Vagina (tissue), 2 donors: ENCODE measurements around the gene GRM8. TPM values are rescaled to one million over a fixed set of nuclear protein-coding genes. Genes with fewer than 3 reads are reported as not detected.

ENCODE experiments used
- DNase-seq, 2 donors: peaks; one replicate each; pipeline ENCODE4 v3.0.0-alpha.2; 2017; ENCODE audit errors: extremely low spot score in 2 of 2
- H3K27ac ChIP-seq: fragments of 200-600 bp; sonication (generic); one replicate; pipeline ENCODE4 v1.5.1; 2019
- H3K27me3 ChIP-seq: fragments of 200-600 bp; sonication (generic); one replicate; pipeline ENCODE4 v1.5.1; 2019
- H3K36me3 ChIP-seq, 2 donors: fragments of 200-600 bp; sonication (generic); one replicate each; pipeline ENCODE4 v1.5.1; 2017 to 2019
- H3K4me1 ChIP-seq: fragments of 200-600 bp; sonication (generic); one replicate; pipeline ENCODE4 v1.5.1; 2019
- H3K4me3 ChIP-seq, 2 donors: fragments of 200-600 bp; sonication (generic); 1 replicate in 1 of 2; 2 replicates in 1 of 2; pipeline ENCODE4 v1.5.1; 2016 to 2019
- H3K9me3 ChIP-seq: fragments of 200-600 bp; sonication (generic); one replicate; pipeline ENCODE4 v1.5.1; 2019
- POLR2A ChIP-seq, 2 donors: fragments of 450-650 bp; IDR thresholded peaks; one replicate each; pipeline ENCODE4 v1.6.1; 2017; ENCODE audit warnings: antibody characterized with exemption in 2 of 2, mild to moderate bottlenecking in 2 of 2, moderate library complexity in 2 of 2
- POLR2AphosphoS5 ChIP-seq, 2 donors: sonication (generic); formaldehyde crosslinking; IDR thresholded peaks; one replicate each; pipeline ENCODE4 v1.9.0; 2017; ENCODE audit warnings: antibody characterized with exemption in 2 of 2, mild to moderate bottlenecking in 2 of 2, low read depth in 1 of 2; ENCODE audit not compliant: insufficient read depth in 1 of 2
- intact Hi-C: fragments of 100-400 bp; cut with DNase I; formaldehyde crosslinking; loops from one replicate; pipeline ENCODE4 v1.15.1; 2023
- total RNA-seq: library from RNA; depleted of rRNA; stranded (reverse); fragments of >200 nt; gene quantifications from one replicate; pipeline ENCODE4 v1.2.3, GENCODE V29; 2016
- TF ChIP-seq, protein P1 (sequence below), 3 experiments: fragments of 450-650 bp in 2 of 3; fragments of 200-600 bp in 1 of 3; sonication (generic) in 1 of 3; IDR thresholded peaks; one replicate each; pipeline ENCODE4 v1.5.1; 2017 to 2019; ENCODE audit warnings: antibody characterized with exemption in 3 of 3, mild to moderate bottlenecking in 2 of 3, moderate library complexity in 2 of 3

Gene GRM8
- total RNA-seq, 1 donor from 2014 or later, result not detected

DNA sequence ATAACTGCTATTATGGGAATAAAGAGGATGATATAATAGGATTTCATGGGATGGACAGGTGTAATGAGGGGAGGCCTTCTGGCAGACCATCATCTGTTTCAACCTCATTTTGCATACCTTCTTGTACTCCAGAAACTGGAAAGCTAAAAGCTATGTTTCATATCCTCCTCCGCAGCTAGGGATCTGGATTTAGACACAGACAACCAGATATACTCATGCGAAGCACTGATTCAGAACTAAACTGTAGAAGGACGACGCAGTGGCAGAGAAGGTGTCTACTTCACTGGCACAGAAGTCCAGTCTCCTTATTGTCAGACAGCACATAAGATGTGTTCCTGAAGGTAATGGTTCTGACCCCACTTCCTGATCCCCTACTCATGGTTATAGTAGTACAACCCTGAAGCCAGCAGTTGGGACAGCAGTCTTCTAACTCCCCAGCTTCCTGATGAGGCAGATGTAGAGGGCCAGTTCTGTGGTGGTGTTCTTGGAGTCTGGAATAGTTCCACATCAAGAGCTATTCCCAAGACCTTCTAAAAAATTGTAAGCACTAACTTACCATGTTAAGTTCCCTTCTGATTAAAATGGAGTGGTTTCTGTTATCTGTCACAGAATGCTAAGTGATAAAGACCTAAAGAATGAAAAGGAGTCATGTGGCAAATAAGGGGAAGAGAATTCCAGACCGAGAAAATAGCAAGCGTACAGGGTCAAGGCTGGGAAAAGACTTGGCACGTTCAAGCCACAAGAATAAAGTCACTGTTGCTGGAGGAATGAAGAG, 550.3 kb downstream of the GRM8 start:
- intact Hi-C loops, result no loop called here
- Histone ChIP-seq H3K9me3 (no peaks in the 10 kb centered on the region), H3K4me3 (no peak overlapping the region), H3K4me1 (no peaks in the 10 kb centered on the region), H3K27me3 (no peaks in the 10 kb centered on the region), H3K36me3 (no peaks in the 10 kb centered on the region), H3K27ac (no peak overlapping the region)
- TF ChIP-seq POLR2AphosphoS5 (IDR thresholded peaks at IDR 0.05; ENCODE audit: insufficient read depth in 1 of 2, low read depth in 1 of 2) (no peak), POLR2A (IDR thresholded peaks at IDR 0.05) (no peak)
- TF ChIP-seq, protein P1, sequence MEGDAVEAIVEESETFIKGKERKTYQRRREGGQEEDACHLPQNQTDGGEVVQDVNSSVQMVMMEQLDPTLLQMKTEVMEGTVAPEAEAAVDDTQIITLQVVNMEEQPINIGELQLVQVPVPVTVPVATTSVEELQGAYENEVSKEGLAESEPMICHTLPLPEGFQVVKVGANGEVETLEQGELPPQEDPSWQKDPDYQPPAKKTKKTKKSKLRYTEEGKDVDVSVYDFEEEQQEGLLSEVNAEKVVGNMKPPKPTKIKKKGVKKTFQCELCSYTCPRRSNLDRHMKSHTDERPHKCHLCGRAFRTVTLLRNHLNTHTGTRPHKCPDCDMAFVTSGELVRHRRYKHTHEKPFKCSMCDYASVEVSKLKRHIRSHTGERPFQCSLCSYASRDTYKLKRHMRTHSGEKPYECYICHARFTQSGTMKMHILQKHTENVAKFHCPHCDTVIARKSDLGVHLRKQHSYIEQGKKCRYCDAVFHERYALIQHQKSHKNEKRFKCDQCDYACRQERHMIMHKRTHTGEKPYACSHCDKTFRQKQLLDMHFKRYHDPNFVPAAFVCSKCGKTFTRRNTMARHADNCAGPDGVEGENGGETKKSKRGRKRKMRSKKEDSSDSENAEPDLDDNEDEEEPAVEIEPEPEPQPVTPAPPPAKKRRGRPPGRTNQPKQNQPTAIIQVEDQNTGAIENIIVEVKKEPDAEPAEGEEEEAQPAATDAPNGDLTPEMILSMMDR (IDR thresholded peaks at IDR 0.05), result no peak
- DNase-seq, result no peak

DNA sequence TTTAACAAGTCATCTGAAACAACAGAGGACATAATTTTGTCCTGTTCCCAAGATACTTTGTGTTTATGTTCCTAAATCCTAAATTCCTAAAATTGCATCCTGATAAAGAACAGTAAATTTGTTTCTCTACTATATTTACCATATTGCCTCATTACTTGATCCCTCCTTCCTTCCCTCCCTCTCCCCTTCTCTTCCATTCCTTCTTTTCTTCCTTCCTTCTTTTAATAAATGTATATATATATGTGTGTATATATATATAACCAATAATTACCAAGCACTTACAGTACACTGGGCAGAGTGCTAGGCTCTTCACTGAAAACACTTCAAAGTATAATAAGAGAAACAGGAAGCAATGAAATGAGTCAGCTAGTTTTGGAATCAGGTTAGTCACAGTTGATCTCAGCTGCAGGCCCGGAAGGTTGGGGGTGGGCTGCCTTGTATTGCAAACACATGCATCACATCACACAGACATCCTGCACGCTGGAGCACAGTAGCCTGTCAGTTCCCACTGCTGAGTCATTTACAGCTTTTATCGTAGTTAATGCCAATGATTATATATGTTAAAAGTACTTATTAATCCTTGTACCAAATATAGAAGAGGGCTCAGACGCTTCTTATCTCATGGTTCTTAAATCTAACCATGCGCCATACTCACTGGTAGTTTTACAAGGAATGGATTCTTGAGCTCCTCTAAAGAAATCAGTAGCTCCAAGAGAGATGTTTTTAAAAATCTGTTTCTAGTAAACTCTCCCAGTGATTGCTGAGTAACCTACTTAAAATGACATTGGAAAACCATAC, 551.7 kb downstream of the GRM8 start:
- Histone ChIP-seq H3K9me3 (no peaks in the 10 kb centered on the region), H3K4me3 (no peak overlapping the region), H3K27me3 (no peaks in the 10 kb centered on the region), H3K36me3 (no peaks in the 10 kb centered on the region), H3K4me1 (no peaks in the 10 kb centered on the region), H3K27ac (no peak overlapping the region)
- intact Hi-C loops, result no loop called here
- no peak for DNase-seq
- TF ChIP-seq, protein P1 (IDR thresholded peaks at IDR 0.05), result no peak
- TF ChIP-seq POLR2A (IDR thresholded peaks at IDR 0.05) (no peak), POLR2AphosphoS5 (IDR thresholded peaks at IDR 0.05; ENCODE audit: insufficient read depth in 1 of 2, low read depth in 1 of 2) (no peak)

- intact Hi-C loops, result no loop called here
- Histone ChIP-seq H3K4me1 (no peaks in the 10 kb centered on the region), H3K9me3 (no peaks in the 10 kb centered on the region), H3K36me3 (no peaks in the 10 kb centered on the region), H3K27ac (no peak overlapping the region), H3K4me3 (no peak overlapping the region), H3K27me3 (no peaks in the 10 kb centered on the region)
- DNase-seq, result no peak
- TF ChIP-seq POLR2AphosphoS5 (IDR thresholded peaks at IDR 0.05; ENCODE audit: insufficient read depth in 1 of 2, low read depth in 1 of 2) (no peak), POLR2A (IDR thresholded peaks at IDR 0.05) (no peak)
These were observed 553.0 kb downstream of the GRM8 start for GRCh38 chr7:126699707-126700106.

- no peaks in the 10 kb centered on the region for H3K27me3 ChIP-seq
These were observed 553.8 kb downstream of the GRM8 start for GRCh38 chr7:126698909-126699308.

GRCh38 chr7:126698446-126698845, 554.3 kb downstream of the GRM8 start:
- TF ChIP-seq, protein P1 (IDR thresholded peaks at IDR 0.05), result no peak
- TF ChIP-seq POLR2AphosphoS5 (IDR thresholded peaks at IDR 0.05; ENCODE audit: insufficient read depth in 1 of 2, low read depth in 1 of 2) (no peak), POLR2A (IDR thresholded peaks at IDR 0.05) (no peak)
- Histone ChIP-seq H3K4me1 (no peaks in the 10 kb centered on the region), H3K36me3 (no peaks in the 10 kb centered on the region), H3K27me3 (no peaks in the 10 kb centered on the region), H3K4me3 (no peak overlapping the region), H3K9me3 (no peaks in the 10 kb centered on the region), H3K27ac (no peak overlapping the region)
- no peak for DNase-seq
- intact Hi-C loops, result no loop called here

More at GRCh38 chr7:126698909-126699308, 553.8 kb downstream of the GRM8 start:
- TF ChIP-seq, protein P1 (IDR thresholded peaks at IDR 0.05), result no peak
- TF ChIP-seq POLR2AphosphoS5 (IDR thresholded peaks at IDR 0.05; ENCODE audit: insufficient read depth in 1 of 2, low read depth in 1 of 2) (no peak), POLR2A (IDR thresholded peaks at IDR 0.05) (no peak)
- DNase-seq, result no peak
- no peak overlapping the region for H3K4me3 ChIP-seq
- no peaks in the 10 kb centered on the region for H3K9me3 ChIP-seq
- intact Hi-C loops, result no loop called here
- H3K27ac ChIP-seq, result no peak overlapping the region
- no peaks in the 10 kb centered on the region for H3K36me3 ChIP-seq
- no peaks in the 10 kb centered on the region for H3K4me1 ChIP-seq
